HG02938 (cell line): ENCODE results near the gene ZNF80.

ENCODE experiments used
- ATAC-seq: cut with Tn5 transposase; IDR thresholded peaks from one replicate; pipeline ENCODE4 v1.9.1; 2021; ENCODE audit warnings: mild to moderate bottlenecking, moderate library complexity; ENCODE audit not compliant: unreplicated experiment

ZNF80 gene

GRCh38 chr3:114221165-114221880 lies 16.1 kb downstream of the ZNF80 start:
- no peak for ATAC-seq

GRCh38 chr3:114219741-114220140 lies 17.6 kb downstream of the ZNF80 start:
- no peak for ATAC-seq

GRCh38 chr3:114218578-114219185 lies 18.7 kb downstream of the ZNF80 start:
- no peak for ATAC-seq

- ATAC-seq = no peak
These were observed 19.4 kb downstream of the ZNF80 start for GRCh38 chr3:114218006-114218405.

- ATAC-seq = no peak
These were observed 20.1 kb downstream of the ZNF80 start for GRCh38 chr3:114217266-114217665.

GRCh38 chr3:114216186-114216970 lies 21.0 kb downstream of the ZNF80 start:
- ATAC-seq = no peak

- ATAC-seq = no peak
These were observed 22.6 kb downstream of the ZNF80 start for GRCh38 chr3:114214542-114215341.

- peak; percentile 91 for ATAC-seq
These were observed 23.5 kb downstream of the ZNF80 start for GRCh38 chr3:114213627-114214541.

- ATAC-seq = peak; percentile 11
These were observed 24.1 kb downstream of the ZNF80 start for GRCh38 chr3:114213292-114213626.

GRCh38 chr3:114212646-114213045 lies 24.7 kb downstream of the ZNF80 start:
- ATAC-seq = no peak

- peak; percentile 93 for ATAC-seq
These were observed 29.6 kb downstream of the ZNF80 start for GRCh38 chr3:114207768-114208167.

GRCh38 chr3:114206342-114206741 lies 31.0 kb downstream of the ZNF80 start:
- no peak for ATAC-seq

GRCh38 chr3:114205541-114205940 lies 31.8 kb downstream of the ZNF80 start:
- ATAC-seq = no peak

GRCh38 chr3:114194750-114195149 lies 42.6 kb downstream of the ZNF80 start:
- no peak for ATAC-seq

- no peak for ATAC-seq
These were observed 45.2 kb downstream of the ZNF80 start for GRCh38 chr3:114192136-114192535.

- ATAC-seq = no peak
These were observed 50.9 kb downstream of the ZNF80 start for GRCh38 chr3:114186501-114186900.
